HepG2 (cell line): ENCODE measurements around the gene POLR3K. TPM values are rescaled to one million over a fixed set of nuclear protein-coding genes. Genes with fewer than 3 reads are reported as not detected.

Experiments
- ATAC-seq: fragments of 200-7000 bp; cut with Tn5 transposase; 3 replicates; pipeline ENCODE4 v1.9.1; 2020; ENCODE audit warnings: mild to moderate bottlenecking, moderate library complexity
- BruUV-seq: library from RNA; stranded (reverse); fragments of 400-500 nt; replicated peaks from 2 replicates; lab custom pipeline; 2021; lab: Mats Ljungman, UMichigan
- CTCF ChIA-PET: fragments of 300-600 bp; formaldehyde crosslinking; extraction: SDS; loops from one replicate; lab custom pipeline; 2021; ENCODE audit warnings: low total read pairs, inconsistent platforms, low intra/inter-chr PET ratio; lab: Yijun Ruan, JAX
- POLR2A ChIA-PET: fragments of 350-600 bp; sonication (Branson Sonifier 250); formaldehyde crosslinking; loops from one replicate; lab custom pipeline; 2020; ENCODE audit warnings: antibody characterized with exemption, inconsistent platforms; lab: Yijun Ruan, JAX
- DNase-seq: peaks from one replicate; pipeline ENCODE4 v3.0.0-alpha.2; 2015; ENCODE audit warnings: low spot score
- FAIRE-seq: peaks from 3 replicates; lab custom pipeline; 2011; peaks lifted over from hg19 to GRCh38; lab: Jason Lieb, UNC
- H2AFZ ChIP-seq: one replicate; pipeline ENCODE4 v1.6.1; 2011; ENCODE audit warnings: low read length, inconsistent platforms
- H3K27ac ChIP-seq: fragments of 300-600 bp; 3 replicates; pipeline ENCODE4 v1.8.0; 2011; ENCODE audit warnings: mixed run types, mild to moderate bottlenecking, mixed read lengths, low read length, inconsistent platforms; ENCODE audit not compliant: insufficient read depth; ENCODE audit errors: extremely low read length
- H3K27me3 ChIP-seq, 2 experiments: fragments of 200-600 bp in 1 of 2; 2 replicates in 1 of 2; 3 replicates in 1 of 2; pipeline versions ENCODE4 v1.6.0 to v1.8.0; 2011; ENCODE audit warnings: low read length in 2 of 2, mild to moderate bottlenecking in 2 of 2, moderate library complexity in 2 of 2, inconsistent platforms in 1 of 2; ENCODE audit not compliant: insufficient read depth in 2 of 2, control insufficient read depth in 1 of 2
- H3K36me3 ChIP-seq, 2 experiments: fragments of 200-600 bp in 1 of 2; replicated peaks in 1 of 2; 2 replicates in 1 of 2; 3 replicates in 1 of 2; pipeline versions ENCODE4 v1.5.1 to v1.8.0; 2011; ENCODE audit warnings: low read length in 2 of 2, inconsistent platforms in 1 of 2; ENCODE audit not compliant: insufficient read depth in 2 of 2, control insufficient read depth in 1 of 2
- H3K4me1 ChIP-seq: 2 replicates; pipeline ENCODE4 v1.5.1; 2012; ENCODE audit warnings: low read length, inconsistent platforms; ENCODE audit not compliant: insufficient read depth
- H3K4me2 ChIP-seq: 2 replicates; pipeline ENCODE4 v1.6.0; 2011; ENCODE audit warnings: low read depth, low read length, inconsistent platforms
- H3K4me3 ChIP-seq, 3 experiments: fragments of 200-600 bp in 1 of 3; sonication (generic), shearing (Covaris generic) in 1 of 3; replicated peaks in 1 of 3; 2 replicates each; pipeline ENCODE4 v1.5.1; 2011 to 2016; ENCODE audit warnings: low read length in 3 of 3, inconsistent platforms in 2 of 3, low read depth in 2 of 3, mild to moderate bottlenecking in 2 of 3, control low read depth in 1 of 3, mixed read lengths in 1 of 3; ENCODE audit not compliant: insufficient read depth in 1 of 3
- H3K79me2 ChIP-seq: one replicate; pipeline ENCODE4 v1.6.1; 2011; ENCODE audit warnings: low read length, inconsistent platforms; ENCODE audit not compliant: insufficient read depth
- H3K9ac ChIP-seq: 2 replicates; pipeline ENCODE4 v1.6.0; 2011; ENCODE audit warnings: mild to moderate bottlenecking, low read depth, low read length, inconsistent platforms; ENCODE audit not compliant: insufficient read depth
- H3K9me3 ChIP-seq: 2 replicates; pipeline ENCODE4 v1.5.1; 2012; ENCODE audit warnings: mild to moderate bottlenecking, low read length
- H4K20me1 ChIP-seq: 2 replicates; pipeline ENCODE4 v1.6.0; 2011; ENCODE audit warnings: inconsistent platforms, mild to moderate bottlenecking, low read length, moderate library complexity; ENCODE audit not compliant: insufficient read depth
- PITX1 ChIP-seq: sonication (generic); formaldehyde crosslinking; IDR thresholded peaks from 2 replicates; pipeline ENCODE4 v1.5.1; 2020; ENCODE audit warnings: mild to moderate bottlenecking, missing genetic modification reagents
- YEATS4 ChIP-seq: sonication (generic); formaldehyde crosslinking; IDR thresholded peaks from 2 replicates; pipeline ENCODE4 v1.4.0; 2020; ENCODE audit warnings: missing genetic modification reagents, borderline replicate concordance
- ZNF12 ChIP-seq: sonication (generic); formaldehyde crosslinking; IDR thresholded peaks from 2 replicates; pipeline ENCODE4 v1.5.0; 2020; ENCODE audit warnings: missing genetic modification reagents
- ZNF354B ChIP-seq: sonication (generic); formaldehyde crosslinking; IDR thresholded peaks from 2 replicates; pipeline ENCODE4 v1.8.0; 2022; ENCODE audit warnings: mild to moderate bottlenecking, missing genetic modification reagents
- ZNF746 ChIP-seq: sonication (generic); formaldehyde crosslinking; IDR thresholded peaks from 2 replicates; pipeline ENCODE4 v1.8.0; 2022; ENCODE audit warnings: mild to moderate bottlenecking, missing genetic modification reagents
- WGBS: methylation state at CpG from one replicate; pipeline ENCODE4 v1.1.6; 2017; ENCODE audit warnings: low lambda C conversion rate; 5-methylcytosine and 5-hydroxymethylcytosine counted together
- in situ Hi-C: cut with HindIII; loops from 2 replicates; pipeline ENCODE4 v1.10.0; 2017; ENCODE audit warnings: low pct_unique_long_range_greater_than_20kb; ENCODE audit not compliant: extremely low pct_ligation_motif_present
- intact Hi-C: fragments of 100-400 bp; cut with micrococcal nuclease; formaldehyde crosslinking; loops from one replicate; pipeline ENCODE4 v1.10.0; 2022; ENCODE audit not compliant: unreplicated experiment
- polyA plus RNA-seq, 8 experiments: library from polyadenylated mRNA; depleted of rRNA in 3 of 8; stranded (reverse) in 7 of 8; unstranded in 1 of 8; fragments of >200 nt; fragmentation: Illumina TruSeq in 4 of 8; extraction: Trizol in 4 of 8; gene quantifications; 2 replicates each; pipeline versions ENCODE4 v1.2.1 to v1.2.3, GENCODE V29; 2011 to 2016; ENCODE audit warnings: low read depth in 4 of 8, missing spikeins in 1 of 8, mixed read lengths in 1 of 8; ENCODE audit not compliant: insufficient read depth in 1 of 8
- total RNA-seq, 5 experiments: library from RNA; depleted of rRNA; stranded (reverse); fragments of >200 nt; fragmentation: Illumina TruSeq; extraction: Trizol; gene quantifications; 2 replicates each; pipeline ENCODE4 v1.2.3, GENCODE V29; 2016; ENCODE audit warnings: low read depth in 1 of 5
- TF ChIP-seq, protein P1 (sequence below): sonication (generic); formaldehyde crosslinking; IDR thresholded peaks from 2 replicates; pipeline ENCODE4 v1.4.0; 2020; ENCODE audit warnings: mild to moderate bottlenecking, missing genetic modification reagents, borderline replicate concordance
- TF ChIP-seq, protein P2 (sequence below): IDR thresholded peaks from 2 replicates; pipeline ENCODE4 v1.4.0; 2020; ENCODE audit warnings: mild to moderate bottlenecking, missing genetic modification reagents
- TF ChIP-seq, protein P3 (sequence below): sonication (generic); formaldehyde crosslinking; IDR thresholded peaks from 2 replicates; pipeline ENCODE4 v1.8.1; 2023; ENCODE audit warnings: mild to moderate bottlenecking, inconsistent platforms, moderate library complexity, missing genetic modification reagents, borderline replicate concordance
- TF ChIP-seq, protein P4 (sequence below): sonication (generic); formaldehyde crosslinking; conservative IDR thresholded peaks from 2 replicates; pipeline ENCODE4 v1.4.0; 2020; ENCODE audit warnings: missing genetic modification reagents
- TF ChIP-seq, protein P5 (sequence below): fragments of 450-650 bp; IDR thresholded peaks from 2 replicates; pipeline ENCODE4 v1.6.1; 2016

Gene POLR3K
- total and polyA plus RNA-seq, 2 of the 13 experiments (the other 11 are each of a cell fraction or from before 2014, with no cell fraction given): 14.8 to 18.8 TPM

DNA sequence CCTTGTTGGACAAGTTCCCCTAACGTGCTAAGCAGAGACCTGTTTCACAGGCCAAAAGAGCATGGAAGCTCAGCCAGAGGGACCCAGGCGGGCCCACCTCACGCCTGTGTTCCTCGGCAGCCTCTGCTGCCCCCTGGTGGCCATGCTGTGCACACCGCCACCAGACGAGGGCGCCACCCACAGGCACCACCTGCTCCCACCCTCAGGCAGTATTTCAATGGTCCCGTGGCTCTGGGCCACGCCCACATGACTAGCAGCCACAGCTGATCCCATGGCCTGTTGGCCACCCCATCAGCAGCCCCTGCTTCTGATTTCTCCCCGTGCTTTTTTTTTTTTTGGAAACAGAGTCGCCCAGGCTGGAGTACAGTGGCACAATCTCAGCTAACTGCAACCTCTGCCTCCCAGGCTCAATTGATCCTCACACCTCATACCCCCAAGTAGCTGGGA lies 43.5 kb upstream of the POLR3K start:
- Histone ChIP-seq H3K9me3 (no peaks in the 10 kb centered on the region), H4K20me1 (no peaks in the 10 kb centered on the region), H2AFZ (no peak overlapping the region), H3K79me2 (no peaks in the 10 kb centered on the region), H3K4me3 (no peak overlapping the region), H3K36me3 (peaks cover 7 to 15% of the 10 kb centered on the region in 2 experiments; a peak in 4 of 5 replicates), H3K27me3 (no peaks in the 10 kb centered on the region), H3K27ac (no peak overlapping the region), H3K4me2 (no peak overlapping the region), H3K9ac (no peak overlapping the region), H3K4me1 (peaks cover 25% of the 10 kb centered on the region)
- WGBS: 54% methylated on average over 5 of the region's 11 CpGs
- POLR2A ChIA-PET: interaction anchor here (0.5 to 2.0 kb wide), 3 partner anchors 27 to 263 kb away, joined by 3 to 11 read pairs (median 4); no protein-coding TSS in a partner anchor
- intact Hi-C loops: loop anchor here (1.0 kb wide), 1 partner anchor 32 kb away; no protein-coding TSS in a partner anchor
- in situ Hi-C loops: no loop called here
- peak; percentile 79 for ATAC-seq
- FAIRE-seq: peak; percentile 63
- CTCF ChIA-PET: interaction anchor here (0.7 to 7.9 kb wide), 6 partner anchors 10 to 34 kb away, joined by 3 to 155 read pairs (median 6); partner anchors contain the start of gene RHBDF1
- no TSS peak for BruUV-seq
- peak; percentile 81 for DNase-seq
- TF ChIP-seq PITX1 (0 out of 2 replicates have a peak, but pooled peaks have one; percentile 20), ZNF12 (0 out of 2 replicates have a peak, but pooled peaks have one; percentile 30), ZNF354B (CRISPR knock-in tag) (no peak), ZNF746 (CRISPR knock-in tag) (0 out of 2 replicates have a peak, but pooled peaks have one; percentile 18), YEATS4 (CRISPR knock-in tag) (no peak)
- TF ChIP-seq, protein P1, sequence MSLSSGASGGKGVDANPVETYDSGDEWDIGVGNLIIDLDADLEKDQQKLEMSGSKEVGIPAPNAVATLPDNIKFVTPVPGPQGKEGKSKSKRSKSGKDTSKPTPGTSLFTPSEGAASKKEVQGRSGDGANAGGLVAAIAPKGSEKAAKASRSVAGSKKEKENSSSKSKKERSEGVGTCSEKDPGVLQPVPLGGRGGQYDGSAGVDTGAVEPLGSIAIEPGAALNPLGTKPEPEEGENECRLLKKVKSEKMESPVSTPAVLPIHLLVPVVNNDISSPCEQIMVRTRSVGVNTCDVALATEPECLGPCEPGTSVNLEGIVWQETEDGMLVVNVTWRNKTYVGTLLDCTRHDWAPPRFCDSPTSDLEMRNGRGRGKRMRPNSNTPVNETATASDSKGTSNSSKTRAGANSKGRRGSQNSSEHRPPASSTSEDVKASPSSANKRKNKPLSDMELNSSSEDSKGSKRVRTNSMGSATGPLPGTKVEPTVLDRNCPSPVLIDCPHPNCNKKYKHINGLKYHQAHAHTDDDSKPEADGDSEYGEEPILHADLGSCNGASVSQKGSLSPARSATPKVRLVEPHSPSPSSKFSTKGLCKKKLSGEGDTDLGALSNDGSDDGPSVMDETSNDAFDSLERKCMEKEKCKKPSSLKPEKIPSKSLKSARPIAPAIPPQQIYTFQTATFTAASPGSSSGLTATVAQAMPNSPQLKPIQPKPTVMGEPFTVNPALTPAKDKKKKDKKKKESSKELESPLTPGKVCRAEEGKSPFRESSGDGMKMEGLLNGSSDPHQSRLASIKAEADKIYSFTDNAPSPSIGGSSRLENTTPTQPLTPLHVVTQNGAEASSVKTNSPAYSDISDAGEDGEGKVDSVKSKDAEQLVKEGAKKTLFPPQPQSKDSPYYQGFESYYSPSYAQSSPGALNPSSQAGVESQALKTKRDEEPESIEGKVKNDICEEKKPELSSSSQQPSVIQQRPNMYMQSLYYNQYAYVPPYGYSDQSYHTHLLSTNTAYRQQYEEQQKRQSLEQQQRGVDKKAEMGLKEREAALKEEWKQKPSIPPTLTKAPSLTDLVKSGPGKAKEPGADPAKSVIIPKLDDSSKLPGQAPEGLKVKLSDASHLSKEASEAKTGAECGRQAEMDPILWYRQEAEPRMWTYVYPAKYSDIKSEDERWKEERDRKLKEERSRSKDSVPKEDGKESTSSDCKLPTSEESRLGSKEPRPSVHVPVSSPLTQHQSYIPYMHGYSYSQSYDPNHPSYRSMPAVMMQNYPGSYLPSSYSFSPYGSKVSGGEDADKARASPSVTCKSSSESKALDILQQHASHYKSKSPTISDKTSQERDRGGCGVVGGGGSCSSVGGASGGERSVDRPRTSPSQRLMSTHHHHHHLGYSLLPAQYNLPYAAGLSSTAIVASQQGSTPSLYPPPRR (CRISPR knock-in tag): 0 out of 2 replicates have a peak, but pooled peaks have one; percentile 18
- TF ChIP-seq, protein P2, sequence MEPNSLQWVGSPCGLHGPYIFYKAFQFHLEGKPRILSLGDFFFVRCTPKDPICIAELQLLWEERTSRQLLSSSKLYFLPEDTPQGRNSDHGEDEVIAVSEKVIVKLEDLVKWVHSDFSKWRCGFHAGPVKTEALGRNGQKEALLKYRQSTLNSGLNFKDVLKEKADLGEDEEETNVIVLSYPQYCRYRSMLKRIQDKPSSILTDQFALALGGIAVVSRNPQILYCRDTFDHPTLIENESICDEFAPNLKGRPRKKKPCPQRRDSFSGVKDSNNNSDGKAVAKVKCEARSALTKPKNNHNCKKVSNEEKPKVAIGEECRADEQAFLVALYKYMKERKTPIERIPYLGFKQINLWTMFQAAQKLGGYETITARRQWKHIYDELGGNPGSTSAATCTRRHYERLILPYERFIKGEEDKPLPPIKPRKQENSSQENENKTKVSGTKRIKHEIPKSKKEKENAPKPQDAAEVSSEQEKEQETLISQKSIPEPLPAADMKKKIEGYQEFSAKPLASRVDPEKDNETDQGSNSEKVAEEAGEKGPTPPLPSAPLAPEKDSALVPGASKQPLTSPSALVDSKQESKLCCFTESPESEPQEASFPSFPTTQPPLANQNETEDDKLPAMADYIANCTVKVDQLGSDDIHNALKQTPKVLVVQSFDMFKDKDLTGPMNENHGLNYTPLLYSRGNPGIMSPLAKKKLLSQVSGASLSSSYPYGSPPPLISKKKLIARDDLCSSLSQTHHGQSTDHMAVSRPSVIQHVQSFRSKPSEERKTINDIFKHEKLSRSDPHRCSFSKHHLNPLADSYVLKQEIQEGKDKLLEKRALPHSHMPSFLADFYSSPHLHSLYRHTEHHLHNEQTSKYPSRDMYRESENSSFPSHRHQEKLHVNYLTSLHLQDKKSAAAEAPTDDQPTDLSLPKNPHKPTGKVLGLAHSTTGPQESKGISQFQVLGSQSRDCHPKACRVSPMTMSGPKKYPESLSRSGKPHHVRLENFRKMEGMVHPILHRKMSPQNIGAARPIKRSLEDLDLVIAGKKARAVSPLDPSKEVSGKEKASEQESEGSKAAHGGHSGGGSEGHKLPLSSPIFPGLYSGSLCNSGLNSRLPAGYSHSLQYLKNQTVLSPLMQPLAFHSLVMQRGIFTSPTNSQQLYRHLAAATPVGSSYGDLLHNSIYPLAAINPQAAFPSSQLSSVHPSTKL: 0 out of 2 replicates have a peak, but pooled peaks have one; percentile 31
- TF ChIP-seq, protein P3, sequence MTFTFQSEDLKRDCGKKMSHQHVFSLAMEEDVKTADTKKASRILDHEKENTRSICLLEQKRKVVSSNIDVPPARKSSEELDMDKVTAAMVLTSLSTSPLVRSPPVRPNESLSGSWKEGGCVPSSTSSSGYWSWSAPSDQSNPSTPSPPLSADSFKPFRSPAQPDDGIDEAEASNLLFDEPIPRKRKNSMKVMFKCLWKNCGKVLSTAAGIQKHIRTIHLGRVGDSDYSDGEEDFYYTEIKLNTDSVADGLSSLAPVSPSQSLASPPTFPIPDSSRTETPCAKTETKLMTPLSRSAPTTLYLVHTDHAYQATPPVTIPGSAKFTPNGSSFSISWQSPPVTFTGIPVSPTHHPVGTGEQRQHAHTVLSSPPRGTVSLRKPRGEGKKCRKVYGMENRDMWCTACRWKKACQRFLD (CRISPR knock-in tag): no peak
- TF ChIP-seq, protein P4, sequence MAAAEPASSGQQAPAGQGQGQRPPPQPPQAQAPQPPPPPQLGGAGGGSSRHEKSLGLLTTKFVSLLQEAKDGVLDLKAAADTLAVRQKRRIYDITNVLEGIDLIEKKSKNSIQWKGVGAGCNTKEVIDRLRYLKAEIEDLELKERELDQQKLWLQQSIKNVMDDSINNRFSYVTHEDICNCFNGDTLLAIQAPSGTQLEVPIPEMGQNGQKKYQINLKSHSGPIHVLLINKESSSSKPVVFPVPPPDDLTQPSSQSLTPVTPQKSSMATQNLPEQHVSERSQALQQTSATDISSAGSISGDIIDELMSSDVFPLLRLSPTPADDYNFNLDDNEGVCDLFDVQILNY: no peak
- TF ChIP-seq, protein P5, sequence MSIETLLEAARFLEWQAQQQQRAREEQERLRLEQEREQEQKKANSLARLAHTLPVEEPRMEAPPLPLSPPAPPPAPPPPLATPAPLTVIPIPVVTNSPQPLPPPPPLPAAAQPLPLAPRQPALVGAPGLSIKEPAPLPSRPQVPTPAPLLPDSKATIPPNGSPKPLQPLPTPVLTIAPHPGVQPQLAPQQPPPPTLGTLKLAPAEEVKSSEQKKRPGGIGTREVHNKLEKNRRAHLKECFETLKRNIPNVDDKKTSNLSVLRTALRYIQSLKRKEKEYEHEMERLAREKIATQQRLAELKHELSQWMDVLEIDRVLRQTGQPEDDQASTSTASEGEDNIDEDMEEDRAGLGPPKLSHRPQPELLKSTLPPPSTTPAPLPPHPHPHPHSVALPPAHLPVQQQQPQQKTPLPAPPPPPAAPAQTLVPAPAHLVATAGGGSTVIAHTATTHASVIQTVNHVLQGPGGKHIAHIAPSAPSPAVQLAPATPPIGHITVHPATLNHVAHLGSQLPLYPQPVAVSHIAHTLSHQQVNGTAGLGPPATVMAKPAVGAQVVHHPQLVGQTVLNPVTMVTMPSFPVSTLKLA: 0 out of 2 replicates have a peak, but pooled peaks have one; percentile 21
